GM18907 (cell line): ENCODE measurements around the gene CACNB4.
"Not testable (repeated sequence)": the region's sequence is repeated elsewhere in the genome, so short reads cannot be mapped to it uniquely, and the experiment has no call there.

Experiments used
- ATAC-seq: cut with Tn5 transposase; IDR thresholded peaks from one replicate; pipeline ENCODE4 v1.9.1; 2021; ENCODE audit warnings: mild to moderate bottlenecking, moderate library complexity; ENCODE audit not compliant: unreplicated experiment

Gene CACNB4

GRCh38 chr2:151796774-151797173, 302.1 kb downstream of the CACNB4 start:
- ATAC-seq: no peak

- ATAC-seq: no peak
These were observed 303.1 kb downstream of the CACNB4 start for GRCh38 chr2:151795646-151796240.

GRCh38 chr2:151794422-151794821, 304.4 kb downstream of the CACNB4 start:
- ATAC-seq: not testable (repeated sequence)

- ATAC-seq: no peak
These were observed 305.7 kb downstream of the CACNB4 start for GRCh38 chr2:151793123-151793522.

GRCh38 chr2:151792589-151792988, 306.3 kb downstream of the CACNB4 start:
- ATAC-seq: no peak

GRCh38 chr2:151791545-151791944, 307.3 kb downstream of the CACNB4 start:
- ATAC-seq: no peak

- no peak for ATAC-seq
These were observed 308.2 kb downstream of the CACNB4 start for GRCh38 chr2:151790689-151791088.

- ATAC-seq: no peak
These were observed 309.6 kb downstream of the CACNB4 start for GRCh38 chr2:151789055-151789834.

GRCh38 chr2:151786483-151786882, 312.4 kb downstream of the CACNB4 start:
- no peak for ATAC-seq

- ATAC-seq: no peak
These were observed 312.8 kb downstream of the CACNB4 start for GRCh38 chr2:151786077-151786476.

GRCh38 chr2:151783133-151783520, 315.7 kb downstream of the CACNB4 start:
- no peak for ATAC-seq
